ENCODE results near the gene ZNF821. TPM values are rescaled to one million over a fixed set of nuclear protein-coding genes. Genes with fewer than 3 reads are reported as not detected.

ZNF821 gene, protein sequence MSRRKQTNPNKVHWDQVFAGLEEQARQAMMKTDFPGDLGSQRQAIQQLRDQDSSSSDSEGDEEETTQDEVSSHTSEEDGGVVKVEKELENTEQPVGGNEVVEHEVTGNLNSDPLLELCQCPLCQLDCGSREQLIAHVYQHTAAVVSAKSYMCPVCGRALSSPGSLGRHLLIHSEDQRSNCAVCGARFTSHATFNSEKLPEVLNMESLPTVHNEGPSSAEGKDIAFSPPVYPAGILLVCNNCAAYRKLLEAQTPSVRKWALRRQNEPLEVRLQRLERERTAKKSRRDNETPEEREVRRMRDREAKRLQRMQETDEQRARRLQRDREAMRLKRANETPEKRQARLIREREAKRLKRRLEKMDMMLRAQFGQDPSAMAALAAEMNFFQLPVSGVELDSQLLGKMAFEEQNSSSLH
- total RNA-seq (2014; rRNA removed), result 4.7 and 5.4 TPM in 2 replicates
- percentile 47 among the genes with signal in this experiment for Bru-seq, nascent RNA
- percentile 44 among the genes with signal in this experiment for BruChase-seq, experiment 1, labeled RNA remaining after a 6-hour chase
- percentile 47 among the genes with signal in this experiment for BruChase-seq, experiment 2, labeled RNA remaining after a 2-hour chase
- long read RNA-seq, transcript ZNF821-202 (8 exons, 2,000 nt), result major isoform, 7 of 31 reads
- long read RNA-seq, partial matches to known transcripts, result 0 of 31 reads
- long read RNA-seq, other reads (novel, unspliced or antisense), result 19 of 31 reads

DNA sequence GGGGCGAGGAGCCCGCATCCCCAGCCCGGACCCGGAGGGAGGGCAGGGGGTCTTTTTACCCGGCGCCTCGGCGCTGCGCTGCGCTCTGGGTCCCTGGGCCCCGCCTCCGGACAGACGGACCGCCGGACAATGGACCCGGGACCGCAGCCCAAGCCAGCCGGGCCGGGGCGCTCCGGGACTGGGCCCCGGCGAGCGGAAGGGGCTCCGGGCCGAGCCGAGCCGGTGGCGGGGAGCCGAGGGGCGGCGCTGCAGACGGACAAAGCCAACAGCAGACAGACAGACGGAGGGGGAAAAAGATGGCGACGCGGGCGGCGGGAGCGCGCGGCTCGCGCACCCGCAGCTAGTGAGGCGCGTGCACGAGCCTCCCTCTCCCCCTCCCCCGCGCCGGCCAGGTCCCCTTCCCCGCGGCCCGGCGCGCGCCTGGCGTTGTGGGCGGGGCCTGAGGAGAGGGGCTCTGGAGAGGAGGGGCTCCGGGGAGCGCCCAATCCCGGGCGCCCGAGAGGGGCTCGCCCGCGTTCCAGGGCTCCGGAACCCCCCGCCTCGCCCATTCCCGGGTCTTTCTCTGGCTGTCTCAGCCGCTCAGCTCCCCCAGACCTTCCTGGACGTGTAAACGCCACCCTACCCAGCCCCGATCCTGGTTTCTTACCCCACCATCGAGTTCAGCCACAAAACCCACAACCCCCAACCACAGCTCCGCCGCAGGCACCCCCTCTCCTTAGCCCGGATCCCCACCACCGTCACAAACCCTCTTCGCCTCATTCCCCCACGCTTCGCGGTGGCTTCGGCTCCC lies at the start of gene ZNF821:
TSS of gene ZNF821 (minus strand) at position 334 of the 790 bp plus-strand sequence. CDS start 4,236 bp downstream, outside the sequence.
- CTCF ChIA-PET, result interaction anchor here (0.5 kb wide), 1 partner anchor 123 kb away, joined by 4 read pairs; no protein-coding TSS in a partner anchor
- H3K9ac ChIP-seq (ENCODE audit: low read length), result peak within 1 kb of the TSS; percentile 69
- peak; percentile 50 for ATAC-seq
- TF ChIP-seq EZH2phosphoT487 (IDR thresholded peaks at IDR 0.05; ENCODE audit: borderline replicate concordance, low read length) (no peak), EZH2 (IDR thresholded peaks at IDR 0.05; ENCODE audit: low read length, unreplicated experiment) (no peak)
- TF ChIP-seq, protein P1, sequence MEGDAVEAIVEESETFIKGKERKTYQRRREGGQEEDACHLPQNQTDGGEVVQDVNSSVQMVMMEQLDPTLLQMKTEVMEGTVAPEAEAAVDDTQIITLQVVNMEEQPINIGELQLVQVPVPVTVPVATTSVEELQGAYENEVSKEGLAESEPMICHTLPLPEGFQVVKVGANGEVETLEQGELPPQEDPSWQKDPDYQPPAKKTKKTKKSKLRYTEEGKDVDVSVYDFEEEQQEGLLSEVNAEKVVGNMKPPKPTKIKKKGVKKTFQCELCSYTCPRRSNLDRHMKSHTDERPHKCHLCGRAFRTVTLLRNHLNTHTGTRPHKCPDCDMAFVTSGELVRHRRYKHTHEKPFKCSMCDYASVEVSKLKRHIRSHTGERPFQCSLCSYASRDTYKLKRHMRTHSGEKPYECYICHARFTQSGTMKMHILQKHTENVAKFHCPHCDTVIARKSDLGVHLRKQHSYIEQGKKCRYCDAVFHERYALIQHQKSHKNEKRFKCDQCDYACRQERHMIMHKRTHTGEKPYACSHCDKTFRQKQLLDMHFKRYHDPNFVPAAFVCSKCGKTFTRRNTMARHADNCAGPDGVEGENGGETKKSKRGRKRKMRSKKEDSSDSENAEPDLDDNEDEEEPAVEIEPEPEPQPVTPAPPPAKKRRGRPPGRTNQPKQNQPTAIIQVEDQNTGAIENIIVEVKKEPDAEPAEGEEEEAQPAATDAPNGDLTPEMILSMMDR (conservative IDR thresholded peaks at IDR 0.05; ENCODE audit: low read depth, low read length), result peak; percentile 28; the same call in 1 of the 2 replicates
- H3K27ac ChIP-seq (ENCODE audit: low read length), result no peak within 1 kb of the TSS
- H3K9me3 ChIP-seq (ENCODE audit: low read length), result no peaks in the 10 kb centered on the region
- H3K4me3 ChIP-seq (ENCODE audit: low read length), result peak within 1 kb of the TSS; percentile 88
- H3K27me3 ChIP-seq (ENCODE audit: low read length), result no peaks in the 10 kb centered on the region
- H3K4me2 ChIP-seq (ENCODE audit: low read length), result peak within 1 kb of the TSS; percentile 98
- H4K20me1 ChIP-seq (ENCODE audit: low read length), result no peaks in the 10 kb centered on the region
- no peaks in the 10 kb centered on the region for H3K9me2 ChIP-seq (replicated peaks; ENCODE audit: low read length)
- H3K79me2 ChIP-seq (ENCODE audit: low read length), result no peaks in the 10 kb centered on the region
- BruUV-seq (replicated peaks), result no TSS peak
- no peaks in the 10 kb centered on the region for H3F3A ChIP-seq (ENCODE audit: low read length, unreplicated experiment)
- POLR2A ChIA-PET (ENCODE audit: unreplicated experiment), result interaction anchor here (0.6 kb wide), 1 partner anchor 33 kb away, joined by 3 read pairs; no protein-coding TSS in a partner anchor
- intact Hi-C loops (cut with micrococcal nuclease), result loop anchor here (2.0 to 10.0 kb wide), 5 partner anchors 37 to 162 kb away; partner anchors contain the start of genes AP1G1, ATXN1L and PHLPP2
- H3K4me1 ChIP-seq (ENCODE audit: insufficient read depth, low read length), result peaks cover 5% of the 10 kb centered on the region; the same call in 1 of the 2 replicates
- no peaks in the 10 kb centered on the region for H3K36me3 ChIP-seq (ENCODE audit: low read depth, low read length)
- H2AFZ ChIP-seq (ENCODE audit: low read length), result peak within 1 kb of the TSS; percentile 100
- peak; percentile 70 for DNase-seq

DNA sequence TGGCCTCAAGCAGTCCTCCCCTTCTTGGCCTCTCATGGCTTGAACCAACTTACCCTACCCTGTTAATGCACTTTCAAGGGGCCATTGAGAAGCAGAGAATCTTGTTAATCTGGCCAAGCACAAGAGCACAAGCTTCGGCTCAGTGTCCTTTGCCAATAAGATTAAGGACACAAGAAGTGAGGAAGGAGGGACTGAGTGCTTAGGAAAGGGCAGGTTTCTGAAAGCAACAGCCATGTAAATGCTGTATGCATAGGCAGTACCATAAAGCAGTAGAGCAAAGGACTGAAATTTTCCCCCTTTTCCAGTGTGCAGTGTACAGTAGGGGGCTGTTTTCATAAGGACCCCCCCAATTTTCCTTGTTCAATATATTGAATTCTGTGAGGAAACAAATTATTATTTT lies 49.0 kb upstream of the ZNF821 start:
- Histone ChIP-seq H4K20me1 (ENCODE audit: low read length) (peaks cover 20% of the 10 kb centered on the region; the same call in 1 of the 2 replicates), H3K9ac (ENCODE audit: low read length) (no peak overlapping the region), H3K79me2 (ENCODE audit: low read length) (peaks cover 23% of the 10 kb centered on the region), H3K27me3 (ENCODE audit: low read length) (no peaks in the 10 kb centered on the region), H2AFZ (ENCODE audit: low read length) (no peak overlapping the region), H3K36me3 (ENCODE audit: low read depth, low read length) (peaks cover 28% of the 10 kb centered on the region), H3K27ac (ENCODE audit: low read length) (no peak overlapping the region), H3K9me2 (replicated peaks; ENCODE audit: low read length) (no peaks in the 10 kb centered on the region), H3K4me1 (ENCODE audit: insufficient read depth, low read length) (peaks cover 7% of the 10 kb centered on the region; the same call in 1 of the 2 replicates), H3K9me3 (ENCODE audit: low read length) (no peaks in the 10 kb centered on the region), H3F3A (ENCODE audit: low read length, unreplicated experiment) (no peaks in the 10 kb centered on the region), H3K4me2 (ENCODE audit: low read length) (no peak overlapping the region), H3K4me3 (ENCODE audit: low read length) (no peak overlapping the region)
- ATAC-seq, result no peak
- no peak for DNase-seq
- ChIA-PET CTCF (no interaction called here), POLR2A (ENCODE audit: unreplicated experiment) (no interaction called here)
- intact Hi-C loops (cut with micrococcal nuclease), result no loop called here
- BruUV-seq (replicated peaks), result no TSS peak
- TF ChIP-seq EZH2phosphoT487 (IDR thresholded peaks at IDR 0.05; ENCODE audit: borderline replicate concordance, low read length) (no peak), EZH2 (IDR thresholded peaks at IDR 0.05; ENCODE audit: low read length, unreplicated experiment) (no peak)
- TF ChIP-seq, protein P1 (conservative IDR thresholded peaks at IDR 0.05; ENCODE audit: low read depth, low read length), result no peak
